Stimulated activated effector memory CD8-positive, alpha-beta T cell treated with anti-CD3 and anti-CD28 coated beads, Interleukin-12 subunit alpha, Interleukin-12 subunit beta, amount 100 ng/mL, for 72 hours (primary cell): ENCODE measurements around the gene CBFA2T3.

Experiments used
- ATAC-seq: fragments of 150-1000 bp; cut with Tn5 transposase; 2 replicates; pipeline ENCODE4 v1.10.0; 2021
- DNase-seq, 2 donors: peaks; one replicate each; pipeline ENCODE4 v3.0.0; 2021 to 2022; ENCODE audit warnings: low spot score in 2 of 2
- H3K27ac Mint-ChIP-seq: one replicate; pipeline ENCODE4 v1.8.0; 2022; ENCODE audit warnings: mild to moderate bottlenecking, mixed read lengths
- H3K36me3 Mint-ChIP-seq: one replicate; pipeline ENCODE4 v1.8.0; 2022; ENCODE audit warnings: mild to moderate bottlenecking, mixed read lengths
- H3K4me1 Mint-ChIP-seq: one replicate; pipeline ENCODE4 v1.8.0; 2022; ENCODE audit warnings: mixed read lengths
- H3K4me3 Mint-ChIP-seq: one replicate; pipeline ENCODE4 v1.8.0; 2022; ENCODE audit warnings: mild to moderate bottlenecking, mixed read lengths
- H3K9me3 Mint-ChIP-seq: one replicate; pipeline ENCODE4 v1.8.0; 2022; ENCODE audit warnings: mixed read lengths

CBFA2T3 gene

GRCh38 chr16:88888057-88888456 lies 89.0 kb downstream of the CBFA2T3 start:
- H3K9me3 Mint-ChIP-seq = no peaks in the 10 kb centered on the region
- no peaks in the 10 kb centered on the region for H3K36me3 Mint-ChIP-seq
- no peak for DNase-seq
- H3K4me1 Mint-ChIP-seq = no peaks in the 10 kb centered on the region
- H3K4me3 Mint-ChIP-seq = no peak overlapping the region
- ATAC-seq = no peak
- peak overlapping the region; percentile 45 for H3K27ac Mint-ChIP-seq

- ATAC-seq (no peak), DNase-seq (no peak)
- Mint-ChIP-seq H3K9me3 (no peaks in the 10 kb centered on the region), H3K4me3 (no peak overlapping the region), H3K4me1 (no peaks in the 10 kb centered on the region), H3K27ac (no peak overlapping the region), H3K36me3 (peaks cover 6% of the 10 kb centered on the region)
Measured at GRCh38 chr16:88886845-88887521, 90.0 kb downstream of the CBFA2T3 start.

GRCh38 chr16:88886420-88886844 lies 90.6 kb downstream of the CBFA2T3 start:
- peaks cover 7% of the 10 kb centered on the region for H3K36me3 Mint-ChIP-seq
- no peak overlapping the region for H3K4me3 Mint-ChIP-seq
- no peak overlapping the region for H3K27ac Mint-ChIP-seq
- ATAC-seq (no peak), DNase-seq (no peak)
- H3K4me1 Mint-ChIP-seq = no peaks in the 10 kb centered on the region
- no peaks in the 10 kb centered on the region for H3K9me3 Mint-ChIP-seq

GRCh38 chr16:88885693-88886280 lies 91.2 kb downstream of the CBFA2T3 start:
- no peak for ATAC-seq
- Mint-ChIP-seq H3K4me1 (no peaks in the 10 kb centered on the region), H3K36me3 (peaks cover 7% of the 10 kb centered on the region), H3K9me3 (no peaks in the 10 kb centered on the region), H3K4me3 (no peak overlapping the region), H3K27ac (no peak overlapping the region)
- no peak for DNase-seq

- DNase-seq (no peak), ATAC-seq (no peak)
- Mint-ChIP-seq H3K4me3 (no peak overlapping the region), H3K4me1 (no peaks in the 10 kb centered on the region), H3K27ac (no peak overlapping the region), H3K36me3 (peaks cover 7% of the 10 kb centered on the region), H3K9me3 (no peaks in the 10 kb centered on the region)
Measured at GRCh38 chr16:88884569-88885271, 92.3 kb downstream of the CBFA2T3 start.

GRCh38 chr16:88883946-88884345 lies 93.1 kb downstream of the CBFA2T3 start:
- no peak for ATAC-seq
- peaks cover 7% of the 10 kb centered on the region for H3K36me3 Mint-ChIP-seq
- H3K4me3 Mint-ChIP-seq = no peak overlapping the region

GRCh38 chr16:88883117-88883895 lies 93.7 kb downstream of the CBFA2T3 start:
- H3K4me3 Mint-ChIP-seq = no peak overlapping the region
- ATAC-seq = no peak
- no peak for DNase-seq
- H3K9me3 Mint-ChIP-seq = no peaks in the 10 kb centered on the region
- no peaks in the 10 kb centered on the region for H3K4me1 Mint-ChIP-seq
- H3K36me3 Mint-ChIP-seq = peaks cover 7% of the 10 kb centered on the region
- no peak overlapping the region for H3K27ac Mint-ChIP-seq

More at GRCh38 chr16:88883946-88884345, 93.1 kb downstream of the CBFA2T3 start:
- H3K4me1 Mint-ChIP-seq = no peaks in the 10 kb centered on the region
- no peaks in the 10 kb centered on the region for H3K9me3 Mint-ChIP-seq
- no peak overlapping the region for H3K27ac Mint-ChIP-seq
- no peak for DNase-seq

GRCh38 chr16:88882358-88883030 lies 94.5 kb downstream of the CBFA2T3 start:
- DNase-seq = no peak
- ATAC-seq = no peak
- peak overlapping the region; percentile 34 for H3K27ac Mint-ChIP-seq
- H3K4me3 Mint-ChIP-seq = no peak overlapping the region
- H3K9me3 Mint-ChIP-seq = no peaks in the 10 kb centered on the region
- H3K36me3 Mint-ChIP-seq = peaks cover 7% of the 10 kb centered on the region
- H3K4me1 Mint-ChIP-seq = no peaks in the 10 kb centered on the region

- no peaks in the 10 kb centered on the region for H3K4me1 Mint-ChIP-seq
- H3K36me3 Mint-ChIP-seq = peaks cover 7% of the 10 kb centered on the region
- H3K27ac Mint-ChIP-seq = peak overlapping the region; percentile 34
- no peaks in the 10 kb centered on the region for H3K9me3 Mint-ChIP-seq
- DNase-seq (no peak), ATAC-seq (no peak)
- no peak overlapping the region for H3K4me3 Mint-ChIP-seq
Measured at GRCh38 chr16:88881675-88882357, 95.2 kb downstream of the CBFA2T3 start.

- no peak overlapping the region for H3K27ac Mint-ChIP-seq
- ATAC-seq (no peak), DNase-seq (no peak)
- no peaks in the 10 kb centered on the region for H3K4me1 Mint-ChIP-seq
- H3K4me3 Mint-ChIP-seq = no peak overlapping the region
- peaks cover 7% of the 10 kb centered on the region for H3K36me3 Mint-ChIP-seq
- no peaks in the 10 kb centered on the region for H3K9me3 Mint-ChIP-seq
Measured at GRCh38 chr16:88881007-88881615, 95.9 kb downstream of the CBFA2T3 start.

GRCh38 chr16:88880226-88881006 lies 96.6 kb downstream of the CBFA2T3 start:
- DNase-seq = no peak
- no peaks in the 10 kb centered on the region for H3K9me3 Mint-ChIP-seq
- no peak overlapping the region for H3K27ac Mint-ChIP-seq
- peaks cover 7% of the 10 kb centered on the region for H3K36me3 Mint-ChIP-seq
- H3K4me1 Mint-ChIP-seq = no peaks in the 10 kb centered on the region
- no peak for ATAC-seq
- no peak overlapping the region for H3K4me3 Mint-ChIP-seq

GRCh38 chr16:88879788-88880055 lies 97.3 kb downstream of the CBFA2T3 start:
- Mint-ChIP-seq H3K4me3 (no peak overlapping the region), H3K36me3 (peaks cover 7% of the 10 kb centered on the region), H3K4me1 (no peaks in the 10 kb centered on the region), H3K27ac (no peak overlapping the region), H3K9me3 (no peaks in the 10 kb centered on the region)
- no peak for ATAC-seq
- DNase-seq = no peak

GRCh38 chr16:88878967-88879787 lies 97.8 kb downstream of the CBFA2T3 start:
- no peaks in the 10 kb centered on the region for H3K9me3 Mint-ChIP-seq
- DNase-seq (no peak), ATAC-seq (no peak)
- H3K27ac Mint-ChIP-seq = no peak overlapping the region
- peaks cover 7% of the 10 kb centered on the region for H3K36me3 Mint-ChIP-seq
- no peak overlapping the region for H3K4me3 Mint-ChIP-seq
- no peaks in the 10 kb centered on the region for H3K4me1 Mint-ChIP-seq
